H1 (cell line): ENCODE measurements around the gene RUFY4. TPM values are rescaled to one million over a fixed set of nuclear protein-coding genes. Genes with fewer than 3 reads are reported as not detected.

ENCODE experiments used
- CTCF ChIA-PET: fragments of 300-600 bp; sonication (Branson Sonifier 250); formaldehyde crosslinking; loops from one replicate; lab custom pipeline; 2021; ENCODE audit not compliant: partially characterized antibody; lab: Charles Lee
- POLR2A ChIA-PET: fragments of 300-600 bp; sonication (Branson Sonifier 250); formaldehyde crosslinking; loops from one replicate; lab custom pipeline; 2021; ENCODE audit warnings: inconsistent platforms; ENCODE audit not compliant: partially characterized antibody; lab: Charles Lee
- DNase-seq, 2 experiments: peaks; one replicate each; pipeline versions ENCODE4 v3.0.0 to v3.0.0-alpha.2; 2010 to 2022; ENCODE audit warnings: low spot score in 2 of 2, low read depth in 1 of 2, mixed read lengths in 1 of 2
- FAIRE-seq: peaks from 2 replicates; lab custom pipeline; 2011; peaks lifted over from hg19 to GRCh38; lab: Jason Lieb, UNC
- H2AFZ ChIP-seq: 2 replicates; pipeline ENCODE4 v1.8.1; 2012; ENCODE audit warnings: low read length, inconsistent platforms
- H2AK5ac ChIP-seq: 2 replicates; pipeline ENCODE4 v1.6.1; 2013; ENCODE audit warnings: low read depth, low read length
- H2BK120ac ChIP-seq: replicated peaks from 2 replicates; pipeline ENCODE3; 2013; ENCODE audit warnings: low read depth, low read length, inconsistent platforms
- H2BK12ac ChIP-seq: 2 replicates; pipeline ENCODE4 v1.6.1; 2013; ENCODE audit warnings: low read depth, low read length
- H2BK15ac ChIP-seq: 2 replicates; pipeline ENCODE4 v1.6.1; 2013; ENCODE audit warnings: low read length
- H2BK20ac ChIP-seq: 2 replicates; pipeline ENCODE4 v1.6.1; 2013; ENCODE audit warnings: low read length
- H2BK5ac ChIP-seq: 2 replicates; pipeline ENCODE4 v1.6.1; 2013; ENCODE audit warnings: low read depth, low read length
- H3K14ac ChIP-seq: 2 replicates; pipeline ENCODE4 v1.6.1; 2013; ENCODE audit warnings: inconsistent platforms; ENCODE audit not compliant: insufficient read length
- H3K18ac ChIP-seq: 2 replicates; pipeline ENCODE4 v1.6.1; 2013; ENCODE audit warnings: low read length; ENCODE audit errors: extremely low read depth
- H3K23ac ChIP-seq: 2 replicates; pipeline ENCODE4 v1.6.1; 2013; ENCODE audit warnings: inconsistent platforms; ENCODE audit not compliant: insufficient read length
- H3K23me2 ChIP-seq: 2 replicates; pipeline ENCODE4 v1.6.1; 2013; ENCODE audit warnings: low read depth, low read length
- H3K27ac ChIP-seq: 2 replicates; pipeline ENCODE4 v1.6.1; 2011; ENCODE audit warnings: low read depth, low read length, inconsistent platforms
- H3K27me3 ChIP-seq, 4 experiments: replicated peaks in 1 of 4; 1 replicate in 1 of 4; 2 replicates in 3 of 4; pipeline versions ENCODE4 v1.6.1 to v1.8.1; 2011 to 2013; ENCODE audit warnings: low read length in 3 of 4, mild to moderate bottlenecking in 3 of 4, inconsistent platforms in 2 of 4, mixed read lengths in 2 of 4, moderate library complexity in 1 of 4; ENCODE audit not compliant: control insufficient read depth in 3 of 4, insufficient read depth in 3 of 4; ENCODE audit errors: extremely low read depth in 1 of 4
- H3K36me3 ChIP-seq, 4 experiments: 2 replicates each; pipeline versions ENCODE4 v1.6.1 to v1.8.1; 2011 to 2013; ENCODE audit warnings: mild to moderate bottlenecking in 4 of 4, low read length in 3 of 4, moderate library complexity in 2 of 4, control low read depth in 1 of 4, inconsistent platforms in 1 of 4; ENCODE audit not compliant: insufficient read depth in 4 of 4, control insufficient read depth in 2 of 4
- H3K4ac ChIP-seq: replicated peaks from 2 replicates; pipeline ENCODE3; 2013; ENCODE audit warnings: low read length, low read depth, mixed read lengths, inconsistent platforms; ENCODE audit not compliant: insufficient read length
- H3K4me1 ChIP-seq, 4 experiments: replicated peaks in 1 of 4; 1 replicate in 1 of 4; 2 replicates in 3 of 4; pipeline versions ENCODE4 v1.6.1 to v1.8.1; 2011 to 2013; ENCODE audit warnings: low read length in 3 of 4, inconsistent platforms in 2 of 4, mixed read lengths in 1 of 4; ENCODE audit not compliant: insufficient read depth in 4 of 4, control insufficient read depth in 3 of 4
- H3K4me2 ChIP-seq, 2 experiments: 2 replicates each; pipeline versions ENCODE4 v1.6.1 to v1.8.1; 2011 to 2013; ENCODE audit warnings: low read depth in 2 of 2, low read length in 2 of 2, control low read depth in 1 of 2, inconsistent platforms in 1 of 2, mild to moderate bottlenecking in 1 of 2; ENCODE audit not compliant: insufficient read depth in 1 of 2
- H3K4me3 ChIP-seq, 4 experiments: fragments of 200-600, 300-600 bp in 1 of 4; sonication (generic), shearing (Covaris generic), sonication (Bioruptor Twin) in 1 of 4; 2 replicates each; pipeline versions ENCODE4 v1.5.1 to v1.8.1; 2011 to 2016; ENCODE audit warnings: low read length in 4 of 4, low read depth in 3 of 4, control low read depth in 2 of 4, inconsistent platforms in 2 of 4, mild to moderate bottlenecking in 2 of 4, mixed read lengths in 1 of 4, moderate library complexity in 1 of 4; ENCODE audit not compliant: insufficient read depth in 2 of 4; ENCODE audit errors: extremely low read depth in 1 of 4
- H3K56ac ChIP-seq: replicated peaks from 2 replicates; pipeline ENCODE3; 2013; ENCODE audit warnings: low read depth, mild to moderate bottlenecking, mixed read lengths, low read length, inconsistent platforms; ENCODE audit not compliant: insufficient read length
- H3K79me1 ChIP-seq: 2 replicates; pipeline ENCODE4 v1.6.1; 2013; ENCODE audit warnings: low read depth, low read length, control low read depth
- H3K79me2 ChIP-seq, 2 experiments: 2 replicates each; pipeline versions ENCODE4 v1.6.1 to v1.8.1; 2012 to 2013; ENCODE audit warnings: low read length in 2 of 2, mild to moderate bottlenecking in 2 of 2, inconsistent platforms in 1 of 2; ENCODE audit not compliant: insufficient read depth in 2 of 2, control insufficient read depth in 1 of 2
- H3K9ac ChIP-seq, 4 experiments: replicated peaks in 1 of 4; 1 replicate in 1 of 4; 2 replicates in 3 of 4; pipeline versions ENCODE4 v1.6.1 to v1.8.1; 2011 to 2013; ENCODE audit warnings: low read depth in 3 of 4, low read length in 3 of 4, control low read depth in 2 of 4, mild to moderate bottlenecking in 2 of 4, moderate library complexity in 2 of 4, inconsistent platforms in 1 of 4; ENCODE audit errors: extremely low read depth in 1 of 4
- H3K9me3 ChIP-seq, 2 experiments: 2 replicates each; pipeline versions ENCODE4 v1.6.1 to v1.8.1; 2012 to 2013; ENCODE audit warnings: mild to moderate bottlenecking in 2 of 2, moderate library complexity in 2 of 2, control low read depth in 1 of 2, inconsistent platforms in 1 of 2, low read depth in 1 of 2, low read length in 1 of 2, mixed read lengths in 1 of 2; ENCODE audit not compliant: insufficient read depth in 2 of 2
- H4K20me1 ChIP-seq, 2 experiments: replicated peaks in 1 of 2; 2 replicates each; pipeline versions ENCODE3 to v1.8.1; 2011 to 2013; ENCODE audit warnings: inconsistent platforms in 2 of 2, low read length in 2 of 2, mild to moderate bottlenecking in 1 of 2; ENCODE audit not compliant: insufficient read depth in 2 of 2, control insufficient read depth in 1 of 2
- H4K5ac ChIP-seq: 2 replicates; pipeline ENCODE4 v1.6.1; 2013; ENCODE audit warnings: low read length, low read depth, mixed read lengths, inconsistent platforms; ENCODE audit not compliant: insufficient read length
- H4K8ac ChIP-seq: 2 replicates; pipeline ENCODE4 v1.8.0; 2013; ENCODE audit warnings: mild to moderate bottlenecking, moderate library complexity, low read length, inconsistent platforms; ENCODE audit not compliant: insufficient read depth; ENCODE audit errors: extremely low read depth
- H4K91ac ChIP-seq: replicated peaks from 2 replicates; pipeline ENCODE3; 2013; ENCODE audit warnings: low read length, mixed read lengths, inconsistent platforms; ENCODE audit not compliant: insufficient read length
- ATF2 ChIP-seq: IDR thresholded peaks from 2 replicates; pipeline ENCODE4 v1.6.1; 2012; ENCODE audit warnings: low read length, inconsistent platforms
- JUND ChIP-seq: IDR thresholded peaks from 2 replicates; pipeline ENCODE4 v1.6.1; 2011; ENCODE audit warnings: mild to moderate bottlenecking, improper control_type of control experiment, low read length
- MAFK ChIP-seq: IDR thresholded peaks from 2 replicates; pipeline ENCODE4 v1.6.1; 2012; ENCODE audit warnings: low read depth, mild to moderate bottlenecking, improper control_type of control experiment, low read length
- RBBP5 ChIP-seq: IDR thresholded peaks from 2 replicates; pipeline ENCODE4 v1.7.1; 2012; ENCODE audit warnings: low read depth, mild to moderate bottlenecking, inconsistent platforms, low read length, moderate library complexity, borderline replicate concordance
- RNF2 ChIP-seq: fragments of 200-900, 300-1000 bp; sonication (generic); IDR thresholded peaks from 2 replicates; pipeline ENCODE4 v1.7.1; 2016; ENCODE audit warnings: borderline replicate concordance, low read depth, mild to moderate bottlenecking, antibody characterized with exemption, low read length; ENCODE audit not compliant: poor library complexity, severe bottlenecking; ENCODE audit errors: missing control alignments
- SP1 ChIP-seq: IDR thresholded peaks from 2 replicates; pipeline ENCODE4 v1.6.1; 2011; ENCODE audit warnings: low read depth, low read length
- WGBS, 2 experiments: shearing (Covaris generic) in 1 of 2; methylation state at CpG; one replicate each; pipeline versions ENCODE4 v1.1.6 to v1.1.7; 2013 to 2015; ENCODE audit warnings: low lambda C conversion rate in 2 of 2, mixed read lengths in 2 of 2, inconsistent platforms in 1 of 2, low coverage in 1 of 2, missing lambda C conversion rate in 1 of 2; ENCODE audit not compliant: insufficient replicate concordance in 2 of 2, insufficient coverage in 1 of 2, insufficient read length in 1 of 2; ENCODE audit errors: extremely low coverage in 1 of 2, missing lambda C conversion rate in 1 of 2; 5-methylcytosine and 5-hydroxymethylcytosine counted together
- polyA plus RNA-seq, 7 experiments: library from polyadenylated mRNA; depleted of rRNA in 3 of 7; stranded (reverse) in 5 of 7; unstranded in 2 of 7; fragments of >200 nt in 5 of 7; fragments of 200-250 nt in 2 of 7; gene quantifications; 1 replicate in 5 of 7; 2 replicates in 1 of 7; 4 replicates in 1 of 7; pipeline versions ENCODE4 v1.2.1 to v1.2.3, GENCODE V29; 2011 to 2013; ENCODE audit warnings: missing spikeins in 2 of 7, mixed read lengths in 2 of 7
- total RNA-seq: library from RNA; stranded (reverse); fragmentation: NEBNext Ultra II Directional; extraction: Animal tissue kit (Norgen Biotek cat#: 25700); gene quantifications from 2 replicates; pipeline ENCODE4 v1.2.1, GENCODE V29; 2021
- TF ChIP-seq, protein P1 (sequence below): IDR thresholded peaks from 2 replicates; pipeline ENCODE4 v1.6.1; 2012; ENCODE audit warnings: inconsistent platforms
- TF ChIP-seq, protein P2 (sequence below): IDR thresholded peaks from 2 replicates; pipeline ENCODE4 v1.6.1; 2011; ENCODE audit warnings: low read length, improper control_type of control experiment

The RUFY4 gene
- total and polyA plus RNA-seq, 2 of the 8 experiments (the other 6 are each of a cell fraction or from before 2014, with no cell fraction given), result 0.32 to 0.38 TPM

DNA sequence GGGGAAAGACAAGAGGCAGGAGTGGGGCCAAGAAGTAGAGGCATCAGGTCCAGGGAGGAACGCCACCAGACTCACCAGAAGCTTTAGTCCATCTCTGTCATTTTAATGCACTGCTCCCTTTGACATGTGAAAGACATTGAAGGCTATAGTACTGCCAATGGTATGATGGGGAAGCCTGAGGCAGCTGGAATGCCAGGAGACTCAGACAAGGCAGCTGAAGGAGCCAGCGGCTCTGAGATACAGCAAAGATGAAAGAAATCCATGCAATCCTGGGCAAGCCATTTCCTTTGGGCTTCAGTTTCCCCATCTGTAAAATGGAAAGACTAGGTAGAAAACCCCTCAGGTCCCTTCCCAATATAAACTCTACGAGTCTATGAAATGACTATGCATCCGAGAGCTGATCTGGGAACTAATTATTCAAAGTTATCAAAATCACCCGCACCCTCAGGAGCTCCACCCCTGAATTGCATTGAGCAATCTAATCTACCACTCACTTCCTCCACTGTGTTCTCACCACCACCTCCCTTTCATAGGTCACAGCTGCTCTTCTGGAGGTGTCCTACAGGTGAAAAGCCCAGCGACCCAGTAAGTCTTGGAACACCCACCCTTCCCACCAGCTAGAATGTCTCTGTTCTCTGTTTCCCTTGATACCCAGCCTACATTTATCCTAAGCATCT, 59.9 kb downstream of the RUFY4 start:
- ChIA-PET POLR2A (interaction anchor here (1.2 to 1.6 kb wide), 2 partner anchors 12 to 23 kb away, joined by 3 read pairs; no protein-coding TSS in a partner anchor), CTCF (interaction anchor here (1.4 kb wide), 1 partner anchor 40 kb away, joined by 5 read pairs; no protein-coding TSS in a partner anchor)
- Histone ChIP-seq H2BK5ac (no peak overlapping the region), H2BK15ac (no peak overlapping the region), H3K18ac (no peak overlapping the region), H2AK5ac (no peak overlapping the region), H3K4ac (no peak overlapping the region), H2BK12ac (no peak overlapping the region), H3K36me3 (no peaks in the 10 kb centered on the region), H2BK20ac (no peak overlapping the region), H3K4me3 (no peak overlapping the region), H3K56ac (no peak overlapping the region), H3K27me3 (0 out of 7 replicates have a peak, but pooled peaks cover 0 to 2% (median 0%) of the 10 kb centered on the region in 4 experiments), H3K9me3 (no peaks in the 10 kb centered on the region), H4K91ac (no peak overlapping the region), H4K5ac (no peak overlapping the region), H2BK120ac (no peak overlapping the region), H3K4me2 (no peak overlapping the region), H3K4me1 (peaks cover 0 to 13% (median 6%) of the 10 kb centered on the region in 4 experiments; a peak in 2 of 7 replicates), H3K23me2 (no peaks in the 10 kb centered on the region), H3K79me1 (no peaks in the 10 kb centered on the region), H2AFZ (no peak overlapping the region), H3K14ac (no peak overlapping the region), H3K79me2 (no peaks in the 10 kb centered on the region), H3K27ac (no peak overlapping the region), H4K20me1 (no peaks in the 10 kb centered on the region), H4K8ac (no peak overlapping the region), H3K23ac (no peak overlapping the region), H3K9ac (no peak overlapping the region)
- WGBS, 2 experiments, result 90% methylated on average over 6 of the region's 6 CpGs; no CpG with 5 or more reads in 1 of the 2 experiments
- FAIRE-seq, result no peak
- no peak for DNase-seq
- TF ChIP-seq, protein P1, sequence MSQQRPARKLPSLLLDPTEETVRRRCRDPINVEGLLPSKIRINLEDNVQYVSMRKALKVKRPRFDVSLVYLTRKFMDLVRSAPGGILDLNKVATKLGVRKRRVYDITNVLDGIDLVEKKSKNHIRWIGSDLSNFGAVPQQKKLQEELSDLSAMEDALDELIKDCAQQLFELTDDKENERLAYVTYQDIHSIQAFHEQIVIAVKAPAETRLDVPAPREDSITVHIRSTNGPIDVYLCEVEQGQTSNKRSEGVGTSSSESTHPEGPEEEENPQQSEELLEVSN, result no peak
- TF ChIP-seq MAFK, result no peak
- no peak for TF ChIP-seq RBBP5
- TF ChIP-seq RNF2, result no peak
- TF ChIP-seq SP1, result no peak
- TF ChIP-seq, protein P2, sequence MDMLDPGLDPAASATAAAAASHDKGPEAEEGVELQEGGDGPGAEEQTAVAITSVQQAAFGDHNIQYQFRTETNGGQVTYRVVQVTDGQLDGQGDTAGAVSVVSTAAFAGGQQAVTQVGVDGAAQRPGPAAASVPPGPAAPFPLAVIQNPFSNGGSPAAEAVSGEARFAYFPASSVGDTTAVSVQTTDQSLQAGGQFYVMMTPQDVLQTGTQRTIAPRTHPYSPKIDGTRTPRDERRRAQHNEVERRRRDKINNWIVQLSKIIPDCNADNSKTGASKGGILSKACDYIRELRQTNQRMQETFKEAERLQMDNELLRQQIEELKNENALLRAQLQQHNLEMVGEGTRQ, result no peak
- no peak for TF ChIP-seq ATF2
- no peak for TF ChIP-seq JUND
